Stimulated activated CD4-positive, alpha-beta T cell treated with anti-CD3 and anti-CD28 coated beads, Interleukin-1b, Interleukin-23, amount 100 ng/mL, for 4 hours (primary cell): ENCODE measurements around the gene PEX6.

Experiments
- DNase-seq, 2 donors: peaks; one replicate each; pipeline ENCODE4 v3.0.0-alpha.2; 2020; ENCODE audit warnings: low read depth in 2 of 2

Gene PEX6

GRCh38 chr6:42936398-42936797, 42.6 kb downstream of the PEX6 start:
- no peak for DNase-seq

- DNase-seq, result no peak
These were observed 43.7 kb downstream of the PEX6 start for GRCh38 chr6:42935322-42935721.

DNA sequence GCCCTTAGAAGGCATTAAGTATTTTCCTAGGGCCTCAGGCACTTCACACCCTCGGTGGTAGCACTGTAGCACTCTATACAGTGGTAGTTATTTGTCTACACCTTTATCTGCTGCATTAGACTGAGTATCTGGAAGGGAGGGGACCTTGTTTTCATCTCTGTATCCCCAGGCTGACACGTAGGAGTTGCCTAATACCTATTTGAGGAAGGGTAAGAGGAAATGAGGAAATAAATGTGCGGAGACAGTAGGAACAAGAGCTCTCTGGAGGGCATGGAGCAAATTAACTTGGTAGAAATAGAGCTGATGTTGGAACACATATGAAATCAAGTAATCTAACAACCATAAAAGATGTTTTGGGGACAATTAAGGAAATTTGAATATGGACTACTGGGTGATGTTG, 45.8 kb downstream of the PEX6 start:
- no peak for DNase-seq

GRCh38 chr6:42932412-42932811, 46.6 kb downstream of the PEX6 start:
- DNase-seq, result no peak

- peak; percentile 39 to 48 for DNase-seq
These were observed 49.1 kb downstream of the PEX6 start for GRCh38 chr6:42929821-42930360.

DNA sequence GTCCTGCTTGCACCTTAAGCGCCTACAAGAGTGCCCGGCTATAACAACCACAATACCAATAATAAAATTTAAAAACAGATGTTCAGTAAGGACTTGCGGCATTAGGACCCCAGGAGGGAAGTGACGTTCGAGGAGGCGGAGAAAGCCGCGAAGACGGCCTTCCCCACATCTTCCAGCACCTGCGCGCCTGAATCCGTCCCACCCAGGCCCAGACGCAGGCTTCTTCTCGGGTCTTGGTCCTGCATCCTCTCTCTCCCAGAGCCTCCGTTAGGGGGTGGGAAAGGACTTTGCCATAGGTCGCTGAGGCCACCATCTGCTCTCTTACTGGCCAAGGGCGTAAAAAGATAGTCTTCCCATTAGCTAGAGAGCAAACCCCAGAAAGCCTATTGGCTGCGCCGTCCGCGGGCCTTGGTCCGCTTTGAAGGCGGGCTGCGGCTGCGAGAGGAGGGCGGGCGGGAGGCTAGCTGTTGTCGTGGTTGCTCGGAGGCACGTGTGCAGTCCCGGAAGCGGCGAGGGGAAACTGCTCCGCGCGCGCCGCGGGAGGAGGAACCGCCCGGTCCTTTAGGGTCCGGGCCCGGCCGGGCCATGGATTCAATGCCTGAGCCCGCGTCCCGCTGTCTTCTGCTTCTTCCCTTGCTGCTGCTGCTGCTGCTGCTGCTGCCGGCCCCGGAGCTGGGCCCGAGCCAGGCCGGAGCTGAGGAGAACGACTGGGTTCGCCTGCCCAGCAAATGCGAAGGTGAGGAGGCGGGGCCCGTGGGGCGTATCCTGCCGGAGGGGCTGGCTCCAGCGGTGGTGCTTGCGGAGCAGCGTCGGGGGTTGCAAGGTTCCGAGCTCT, 49.8 kb downstream of the PEX6 start, which contains the start of gene CNPY3:
Gene CNPY3, plus strand, starts transcription at position 495 of the 835 bp plus-strand sequence. Its CDS starts 91 bp downstream, at position 586.
- peak; percentile 76 to 81 for DNase-seq

DNA sequence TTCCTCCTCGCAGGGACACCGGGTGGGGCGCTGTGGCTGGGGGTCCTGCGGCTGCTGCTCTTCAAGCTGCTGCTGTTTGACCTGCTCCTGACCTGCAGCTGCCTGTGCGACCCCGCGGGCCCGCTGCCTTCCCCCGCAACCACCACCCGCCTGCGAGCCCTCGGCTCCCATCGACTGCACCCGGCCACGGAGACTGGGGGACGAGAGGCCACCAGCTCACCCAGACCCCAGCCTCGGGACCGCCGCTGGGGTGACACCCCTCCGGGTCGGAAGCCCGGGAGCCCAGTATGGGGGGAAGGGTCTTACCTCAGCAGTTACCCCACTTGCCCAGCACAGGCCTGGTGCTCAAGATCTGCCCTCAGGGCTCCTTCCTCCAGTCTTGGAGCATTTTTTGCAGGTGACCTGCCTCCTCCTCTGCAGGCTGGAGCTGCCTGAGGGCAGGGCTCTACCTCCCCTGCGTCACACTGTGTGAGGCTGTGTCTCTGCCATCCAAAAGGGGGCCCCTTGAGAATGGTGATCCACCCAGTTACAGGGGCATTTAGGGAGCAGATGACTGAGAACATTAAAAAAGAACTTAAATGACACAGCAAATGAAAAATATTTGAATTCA, 53.6 kb downstream of the PEX6 start:
- DNase-seq, result no peak

- DNase-seq, result no peak
These were observed 55.3 kb downstream of the PEX6 start for GRCh38 chr6:42923666-42924065.

GRCh38 chr6:42921801-42922200, 57.2 kb downstream of the PEX6 start:
- no peak for DNase-seq

- DNase-seq, result no peak
These were observed 62.7 kb downstream of the PEX6 start for GRCh38 chr6:42916288-42916687.

DNA sequence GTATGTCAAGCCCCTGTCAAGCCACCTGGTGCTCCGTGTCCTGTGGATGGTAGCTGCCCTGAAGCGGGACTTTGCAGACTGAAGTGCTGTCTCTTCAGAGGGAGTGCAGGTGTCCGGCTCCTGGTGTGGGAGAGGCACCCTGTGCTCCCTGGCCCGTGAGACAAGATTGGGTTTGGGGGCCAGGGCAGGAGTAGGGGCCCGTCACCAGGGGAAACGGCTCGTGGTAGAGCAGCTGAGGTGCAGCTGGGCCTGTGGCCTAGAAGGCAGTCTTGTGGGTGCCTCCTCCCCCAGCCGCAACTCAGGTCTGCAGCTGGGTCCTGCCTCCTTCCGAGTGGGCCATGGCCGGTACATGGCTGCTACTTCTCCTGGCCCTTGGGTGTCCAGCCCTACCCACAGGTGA, 63.2 kb downstream of the PEX6 start, which contains the start of gene PTCRA:
Gene PTCRA, plus strand, starts transcription at position 322 of the 400 bp plus-strand sequence. Its CDS starts 17 bp downstream, at position 339.
- DNase-seq, result no peak

DNA sequence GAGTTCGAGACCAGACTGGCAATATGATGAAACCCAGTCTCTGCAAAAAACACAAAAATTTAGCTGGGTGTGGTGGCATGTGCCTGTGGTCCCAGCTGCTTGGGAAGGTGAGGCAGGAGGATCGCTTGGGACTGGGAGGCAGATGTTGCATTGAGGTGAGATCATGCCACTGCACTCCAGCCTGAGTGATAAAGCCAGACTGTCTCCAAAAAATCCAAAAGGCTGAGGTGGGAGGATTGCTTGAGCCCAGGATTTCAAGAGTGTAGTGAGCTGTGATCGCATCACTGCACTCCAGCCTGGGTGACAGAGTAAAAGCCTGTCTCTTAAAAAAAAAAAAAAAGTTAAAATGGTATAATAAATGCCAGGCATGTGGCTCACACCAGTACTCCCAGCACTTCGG, 64.4 kb downstream of the PEX6 start:
- no peak for DNase-seq
